Measurements from ENCODE around the gene CALML4. TPM values are rescaled to one million over a fixed set of nuclear protein-coding genes. Genes with fewer than 3 reads are reported as not detected.

Gene CALML4
- total RNA-seq, 4 donors from 2014 or later, result 0.88 to 13.8 (median 8.3) TPM

DNA sequence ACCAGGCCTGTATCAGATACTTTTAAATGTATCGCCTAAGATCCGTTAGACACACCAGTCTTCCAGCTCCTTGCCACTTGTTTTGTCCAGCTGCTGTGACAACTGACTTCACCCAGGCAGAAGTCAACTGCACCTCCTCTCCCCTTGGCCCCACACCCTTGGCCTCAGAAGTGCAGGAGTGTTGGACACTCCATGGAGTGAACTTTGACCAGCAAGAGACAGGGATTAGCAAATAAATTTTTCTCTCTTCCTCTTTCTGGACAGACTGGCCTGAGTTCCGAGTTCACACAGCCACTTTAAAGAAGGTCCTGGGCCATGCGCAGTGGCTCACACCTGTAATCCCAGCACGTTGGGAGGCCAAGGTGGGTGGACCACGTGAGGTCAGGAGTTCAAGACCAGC, 27.3 kb upstream of the CALML4 start:
- H3K9me3 ChIP-seq, result no peaks in the 10 kb centered on the region
- intact Hi-C loops (cut with DNase I; ENCODE audit: low total_unique reads), result no loop called here
- no peak overlapping the region for H3K27ac ChIP-seq
- no peaks in the 10 kb centered on the region for H3K36me3 ChIP-seq
- H3K27me3 ChIP-seq, result no peaks in the 10 kb centered on the region
- H3K4me3 ChIP-seq, result no peak overlapping the region
- H3K4me1 ChIP-seq, result peaks cover 0 to 5% of the 10 kb centered on the region in 2 donors
- DNase-seq, result no peak
- TF ChIP-seq, protein P1, sequence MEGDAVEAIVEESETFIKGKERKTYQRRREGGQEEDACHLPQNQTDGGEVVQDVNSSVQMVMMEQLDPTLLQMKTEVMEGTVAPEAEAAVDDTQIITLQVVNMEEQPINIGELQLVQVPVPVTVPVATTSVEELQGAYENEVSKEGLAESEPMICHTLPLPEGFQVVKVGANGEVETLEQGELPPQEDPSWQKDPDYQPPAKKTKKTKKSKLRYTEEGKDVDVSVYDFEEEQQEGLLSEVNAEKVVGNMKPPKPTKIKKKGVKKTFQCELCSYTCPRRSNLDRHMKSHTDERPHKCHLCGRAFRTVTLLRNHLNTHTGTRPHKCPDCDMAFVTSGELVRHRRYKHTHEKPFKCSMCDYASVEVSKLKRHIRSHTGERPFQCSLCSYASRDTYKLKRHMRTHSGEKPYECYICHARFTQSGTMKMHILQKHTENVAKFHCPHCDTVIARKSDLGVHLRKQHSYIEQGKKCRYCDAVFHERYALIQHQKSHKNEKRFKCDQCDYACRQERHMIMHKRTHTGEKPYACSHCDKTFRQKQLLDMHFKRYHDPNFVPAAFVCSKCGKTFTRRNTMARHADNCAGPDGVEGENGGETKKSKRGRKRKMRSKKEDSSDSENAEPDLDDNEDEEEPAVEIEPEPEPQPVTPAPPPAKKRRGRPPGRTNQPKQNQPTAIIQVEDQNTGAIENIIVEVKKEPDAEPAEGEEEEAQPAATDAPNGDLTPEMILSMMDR (IDR thresholded peaks at IDR 0.05), result no peak
- no peak for TF ChIP-seq POLR2A (IDR thresholded peaks at IDR 0.05)

DNA sequence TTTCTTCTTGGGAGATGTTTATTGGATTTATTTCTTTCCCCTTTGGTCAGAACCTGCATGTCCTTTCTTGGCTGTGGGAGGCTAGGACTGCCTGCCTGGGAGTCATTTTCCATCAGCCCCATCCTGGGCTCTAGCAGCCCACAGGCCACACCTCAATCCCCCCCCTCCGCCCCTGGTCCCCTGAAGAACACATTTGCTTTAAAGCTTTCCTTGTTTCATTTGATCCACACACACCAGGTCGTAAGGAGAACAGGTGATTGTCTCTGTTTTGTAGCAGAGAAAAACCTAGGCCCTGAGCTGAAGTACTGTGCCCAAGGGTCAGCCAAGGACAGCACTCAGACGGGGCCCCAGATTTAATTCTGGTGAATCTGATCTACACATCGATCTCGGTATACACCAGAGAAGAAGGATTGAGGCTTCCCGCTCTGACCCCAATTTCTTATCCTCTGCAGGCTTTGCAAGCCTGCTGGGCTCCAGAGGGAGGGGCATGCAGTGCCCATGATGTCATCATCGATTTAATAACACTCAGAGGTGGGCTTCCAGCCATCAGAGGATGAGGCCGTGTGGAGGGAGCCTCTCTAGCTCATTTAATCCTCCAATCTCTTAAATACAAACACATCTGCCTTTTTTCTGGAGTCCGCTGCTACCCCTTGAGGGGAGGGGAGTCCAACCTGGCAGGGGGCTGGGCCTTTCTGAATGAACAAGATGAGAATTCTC, 26.1 kb upstream of the CALML4 start:
- H3K27ac ChIP-seq, result peak overlapping the region in 1 of 2 donors; percentile 15
- no peaks in the 10 kb centered on the region for H3K9me3 ChIP-seq
- intact Hi-C loops (cut with DNase I; ENCODE audit: low total_unique reads), result no loop called here
- H3K4me3 ChIP-seq, result no peak overlapping the region
- no peak for DNase-seq
- H3K36me3 ChIP-seq, result no peaks in the 10 kb centered on the region
- no peak for TF ChIP-seq POLR2A (IDR thresholded peaks at IDR 0.05)
- TF ChIP-seq, protein P1 (IDR thresholded peaks at IDR 0.05), result no peak
- H3K27me3 ChIP-seq, result no peaks in the 10 kb centered on the region
- H3K4me1 ChIP-seq, result peaks cover 0 to 5% of the 10 kb centered on the region in 2 donors

DNA sequence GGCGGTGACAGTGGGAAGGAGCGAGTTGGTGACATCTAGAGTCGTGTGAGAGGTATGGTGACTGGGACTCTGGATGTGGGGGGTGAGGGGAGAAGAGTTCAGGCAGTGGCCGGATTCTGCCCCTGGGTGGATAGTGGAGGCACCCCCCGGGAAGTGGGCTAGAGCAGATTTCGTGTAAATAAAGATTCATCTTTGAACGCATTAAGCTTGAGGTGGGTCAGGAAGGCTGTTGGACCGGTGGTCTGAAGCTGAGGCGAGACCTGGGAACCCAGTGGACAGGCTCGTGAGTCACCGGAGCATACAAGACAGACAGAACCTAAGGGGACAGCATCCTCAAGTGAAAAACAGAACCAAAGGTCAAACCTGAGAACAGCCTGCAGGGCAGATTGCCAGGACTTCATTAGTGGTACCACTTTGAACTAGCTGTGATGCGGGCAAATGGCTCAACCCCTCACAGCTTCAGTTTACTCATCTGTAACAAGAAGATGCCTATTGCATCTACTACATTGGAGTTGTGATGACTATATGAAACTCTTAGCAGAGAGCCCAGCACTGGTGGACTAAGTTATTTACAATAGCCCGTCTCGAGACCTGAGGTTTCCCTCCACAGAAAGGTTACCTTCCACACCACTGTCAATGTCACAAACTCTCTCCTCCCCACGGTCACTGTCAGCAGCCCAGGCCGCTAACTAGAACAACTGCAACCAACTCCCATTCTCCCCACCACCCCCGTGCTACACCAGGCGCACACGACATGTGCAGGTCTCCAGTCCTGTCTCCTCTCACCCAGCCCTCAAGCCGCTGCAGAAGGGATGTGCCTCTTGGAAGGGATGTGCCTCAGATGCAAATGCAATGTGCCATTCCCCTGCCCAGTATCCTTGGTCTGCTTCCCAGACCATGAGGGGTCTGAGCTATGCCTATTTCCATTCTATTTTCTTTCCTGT, 25.3 kb upstream of the CALML4 start:
- Histone ChIP-seq H3K4me1 (peaks cover 0 to 5% of the 10 kb centered on the region in 2 donors), H3K9me3 (no peaks in the 10 kb centered on the region), H3K27ac (peak overlapping the region; percentile 71 to 86), H3K4me3 (peak overlapping the region; percentile 74 to 90), H3K36me3 (no peaks in the 10 kb centered on the region), H3K27me3 (no peaks in the 10 kb centered on the region)
- TF ChIP-seq POLR2A (IDR thresholded peaks at IDR 0.05), result no peak
- TF ChIP-seq, protein P1 (IDR thresholded peaks at IDR 0.05), result no peak
- intact Hi-C loops (cut with DNase I; ENCODE audit: low total_unique reads), result no loop called here
- peak in 1 of 2 donors; percentile 53 for DNase-seq

DNA sequence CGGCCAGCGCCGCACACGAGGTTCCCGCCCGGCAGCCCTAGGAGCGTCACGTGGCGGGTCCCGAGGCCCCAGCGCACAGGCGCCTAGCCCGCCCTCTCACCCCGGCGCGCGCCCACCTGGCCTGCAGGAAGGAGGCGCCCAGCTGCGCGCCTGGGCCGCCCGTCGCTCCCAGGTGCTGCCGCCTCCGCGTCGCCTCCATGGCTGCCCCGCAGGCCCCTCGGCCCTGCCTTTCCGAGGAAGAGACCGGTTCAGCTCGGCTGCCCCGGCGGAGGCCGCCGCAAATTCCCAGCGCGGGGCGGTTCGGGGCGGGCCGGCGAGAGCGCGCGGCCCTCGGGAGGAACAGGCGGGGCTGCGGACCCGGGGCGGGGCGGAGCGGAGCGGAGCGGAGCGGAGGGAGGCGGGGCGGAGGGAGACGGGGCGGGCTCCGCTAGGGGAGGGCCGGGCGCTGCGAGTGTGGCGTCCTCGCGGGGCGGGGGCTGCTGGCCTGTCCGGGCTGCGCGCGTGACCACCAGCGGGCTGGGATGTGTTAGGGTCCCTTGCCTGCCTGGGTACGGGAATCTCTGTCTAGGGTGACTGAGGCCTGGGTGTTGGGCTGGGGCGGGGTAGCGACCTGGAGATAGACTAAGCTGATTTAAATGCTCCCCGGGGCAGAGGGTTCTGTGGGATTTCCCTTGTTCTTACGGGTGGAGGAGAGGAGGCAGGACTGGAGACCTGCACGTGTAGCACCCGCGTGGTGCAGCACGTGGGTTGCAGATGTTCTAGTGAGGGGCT, 24.4 kb upstream of the CALML4 start, which contains the start of gene CLN6:
CLN6 (minus strand) TSS at position 343 of the 771 bp plus-strand sequence; CDS start at position 199, 144 bp downstream.
- peak; percentile 77 to 80 for DNase-seq
- Histone ChIP-seq H3K4me1 (peaks cover 0 to 5% of the 10 kb centered on the region in 2 donors), H3K9me3 (no peaks in the 10 kb centered on the region), H3K27ac (peak within 1 kb of the TSS; percentile 71 to 86), H3K27me3 (no peaks in the 10 kb centered on the region), H3K36me3 (no peaks in the 10 kb centered on the region), H3K4me3 (peak within 1 kb of the TSS; percentile 74 to 90)
- TF ChIP-seq, protein P1 (IDR thresholded peaks at IDR 0.05), result peak in 1 of 4 experiments; percentile 18
- TF ChIP-seq POLR2A (IDR thresholded peaks at IDR 0.05), result peak in 1 of 2 donors; percentile 58
- intact Hi-C loops (cut with DNase I; ENCODE audit: low total_unique reads), result no loop called here
